Islet of Langerhans (tissue), 1 donor: ENCODE measurements around the gene PPP2R5C.

Source experiments
- FAIRE-seq: peaks from one replicate; lab custom pipeline; 2011; peaks lifted over from hg19 to GRCh38; lab: Jason Lieb, UNC

PPP2R5C gene

GRCh38 chr14:101843038-101843437 is 81.5 kb downstream of the PPP2R5C start:
- no peak for FAIRE-seq

DNA sequence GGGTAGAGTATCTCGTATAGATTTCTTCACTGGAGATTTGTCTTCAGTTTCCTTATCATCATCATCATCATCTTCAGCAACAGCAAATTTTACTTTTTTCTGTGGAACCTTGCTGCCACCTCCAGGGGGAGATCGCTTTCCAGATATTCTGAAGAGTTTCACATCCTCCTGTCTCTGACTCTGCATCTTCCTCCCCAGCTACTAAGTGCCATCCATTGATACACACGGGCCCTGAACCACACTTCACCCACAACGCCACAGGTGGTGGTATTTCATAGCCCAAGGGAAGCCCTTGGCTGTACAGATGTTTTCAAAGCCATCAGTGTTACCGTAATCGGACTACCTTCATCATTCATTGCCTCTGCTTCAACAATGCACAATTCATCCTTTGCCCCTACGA is 82.2 kb downstream of the PPP2R5C start:
- FAIRE-seq = no peak

DNA sequence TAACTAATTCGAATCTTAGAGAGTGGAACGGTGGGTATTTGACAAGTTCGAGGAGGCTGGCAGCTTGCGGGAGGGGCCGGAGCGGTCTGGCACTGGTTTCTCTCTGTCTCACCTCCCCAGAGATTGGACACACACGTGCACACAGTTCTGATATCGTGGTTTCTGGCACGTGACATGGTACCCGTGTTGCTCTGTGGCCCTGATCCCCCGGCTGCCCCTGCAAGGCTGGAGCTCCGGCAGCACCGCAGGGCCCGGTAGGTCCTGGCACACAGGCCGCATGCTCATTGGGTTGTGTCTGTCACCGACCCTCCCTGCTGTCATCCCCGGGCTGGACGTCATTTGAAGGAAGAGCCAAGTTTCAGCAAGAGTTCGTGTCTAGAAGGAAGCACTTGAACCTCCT is 82.7 kb downstream of the PPP2R5C start:
- no peak for FAIRE-seq

- no peak for FAIRE-seq
Observed at GRCh38 chr14:101844751-101845150, 83.2 kb downstream of the PPP2R5C start.

- no peak for FAIRE-seq
Observed at GRCh38 chr14:101845496-101845895, 84.0 kb downstream of the PPP2R5C start.

DNA sequence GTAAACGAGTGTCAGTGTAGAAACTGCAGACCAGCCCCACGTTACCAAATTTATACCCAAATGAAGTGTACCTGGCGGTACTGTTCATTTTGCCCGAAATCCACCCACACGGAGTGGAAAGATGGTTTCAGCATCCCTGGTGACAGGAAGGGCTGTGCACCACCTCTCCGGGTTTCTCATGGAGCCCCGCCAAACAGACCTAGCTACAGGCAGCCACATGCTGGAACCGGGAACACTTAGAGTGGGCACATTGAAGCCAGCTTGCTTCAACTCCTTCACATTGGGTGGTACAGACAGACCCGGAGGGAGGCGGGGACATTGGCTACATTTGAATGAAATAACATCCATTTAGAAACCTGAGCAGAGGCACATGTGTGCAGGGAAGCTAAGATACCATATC is 84.4 kb downstream of the PPP2R5C start:
- FAIRE-seq = no peak

- FAIRE-seq = no peak
Observed at GRCh38 chr14:101849125-101849524, 87.6 kb downstream of the PPP2R5C start.

DNA sequence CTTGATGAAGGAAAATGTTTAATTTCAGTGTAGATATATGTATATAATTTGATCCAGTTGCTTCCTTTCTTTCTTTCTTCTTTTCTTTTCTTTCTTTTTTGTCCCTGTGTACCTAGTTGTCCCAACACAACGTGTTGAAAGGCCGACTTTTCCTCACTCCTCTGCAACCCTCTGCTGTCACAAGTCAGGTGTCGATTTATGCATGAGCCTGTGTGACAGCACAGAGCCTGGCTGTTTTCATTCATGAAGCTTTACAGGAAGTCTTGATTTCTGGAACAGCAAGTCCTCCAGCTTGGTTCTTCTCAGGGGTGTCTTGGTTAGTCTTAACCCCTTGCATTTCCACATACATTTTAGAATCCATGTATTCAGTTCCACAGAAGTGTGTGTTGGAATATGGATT is 88.1 kb downstream of the PPP2R5C start:
- FAIRE-seq = no peak

DNA sequence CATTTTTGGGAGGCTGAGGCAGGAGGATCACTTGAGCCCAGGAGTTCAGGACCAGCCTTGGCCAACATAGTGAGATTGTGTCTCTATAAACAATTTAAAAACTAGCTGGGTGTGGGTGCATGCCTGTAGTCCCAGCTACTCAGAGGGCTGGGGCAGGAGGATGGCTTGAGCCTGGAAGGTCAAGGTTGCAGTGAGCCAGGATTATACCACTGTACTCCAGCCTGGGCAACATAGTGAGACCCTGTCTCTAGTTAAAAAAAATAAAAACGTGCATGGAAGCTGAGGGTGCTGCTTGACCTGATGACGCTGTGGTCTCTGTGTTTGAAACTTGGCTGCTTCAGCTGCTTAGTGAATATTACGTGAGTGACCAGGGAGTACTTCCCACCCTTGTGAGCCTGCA is 89.7 kb downstream of the PPP2R5C start:
- no peak for FAIRE-seq

DNA sequence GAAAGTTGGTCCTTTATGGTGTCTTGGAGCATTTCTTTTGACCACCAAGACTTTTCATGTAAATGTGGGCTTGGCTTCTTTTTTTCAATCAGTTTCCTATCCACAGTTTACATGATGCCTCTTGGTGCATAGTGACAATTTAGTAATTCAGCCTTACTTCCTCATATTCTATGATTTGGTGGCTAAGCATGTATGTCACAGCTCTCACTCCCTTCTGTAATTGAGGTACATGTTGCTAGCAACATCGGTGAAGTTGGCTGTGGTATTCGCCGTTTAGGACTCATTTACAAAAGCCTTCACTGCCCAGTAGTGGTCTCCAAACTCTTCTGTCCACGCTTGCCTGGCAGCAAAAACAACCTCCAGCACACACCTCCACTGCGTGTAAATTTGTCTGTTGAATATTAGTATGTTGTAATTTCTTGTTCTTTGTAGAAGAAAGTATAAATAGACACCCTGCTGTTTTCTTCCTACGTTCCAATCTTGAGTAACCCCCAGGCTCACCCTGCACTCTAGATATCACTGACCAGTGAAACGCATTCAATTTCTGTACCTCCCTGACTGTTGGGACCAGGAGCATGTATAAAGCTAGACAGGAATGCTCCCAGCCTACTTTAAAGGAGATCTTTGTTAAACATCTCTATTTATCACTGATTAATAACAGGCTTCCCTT is 90.4 kb downstream of the PPP2R5C start:
- no peak for FAIRE-seq

GRCh38 chr14:101852785-101853184 is 91.3 kb downstream of the PPP2R5C start:
- no peak for FAIRE-seq

- FAIRE-seq = no peak
Observed at GRCh38 chr14:101853455-101854018, 92.0 kb downstream of the PPP2R5C start.

GRCh38 chr14:101854366-101854765 is 92.9 kb downstream of the PPP2R5C start:
- FAIRE-seq = no peak

DNA sequence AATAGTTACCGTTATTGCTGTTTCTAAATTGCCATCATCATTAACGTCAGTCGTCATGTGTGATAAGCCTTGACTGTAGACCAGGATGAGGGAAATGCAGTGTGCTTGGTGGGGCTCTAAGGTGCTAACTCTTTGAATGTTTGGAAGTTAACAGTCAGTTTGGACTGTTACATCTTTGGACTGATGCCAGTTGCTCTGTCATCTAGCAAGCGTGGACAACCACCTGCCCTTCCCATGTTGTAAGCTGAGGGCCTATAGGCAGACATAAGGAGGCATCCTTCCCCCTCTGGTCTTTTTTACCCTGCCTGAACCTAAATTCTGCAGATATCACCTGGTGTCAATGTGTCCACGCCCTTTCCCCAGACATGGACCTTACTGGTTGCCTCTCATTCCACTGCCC is 94.4 kb downstream of the PPP2R5C start:
- FAIRE-seq = no peak

DNA sequence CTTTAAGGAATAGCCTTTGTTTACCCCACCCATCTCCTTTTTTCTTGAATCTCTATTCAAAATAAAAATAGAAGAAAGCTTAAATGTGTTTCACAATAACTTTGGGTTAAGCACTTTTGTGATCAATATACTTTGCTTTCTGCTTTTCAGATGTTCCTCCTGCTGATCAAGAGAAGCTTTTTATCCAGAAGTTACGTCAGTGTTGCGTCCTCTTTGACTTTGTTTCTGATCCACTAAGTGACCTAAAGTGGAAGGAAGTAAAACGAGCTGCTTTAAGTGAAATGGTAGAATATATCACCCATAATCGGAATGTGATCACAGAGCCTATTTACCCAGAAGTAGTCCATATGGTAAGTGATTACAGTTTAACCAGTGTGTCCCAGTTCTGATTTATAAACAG is 95.0 kb downstream of the PPP2R5C start:
- FAIRE-seq = no peak

GRCh38 chr14:101857226-101857625 is 95.7 kb downstream of the PPP2R5C start:
- FAIRE-seq = no peak

DNA sequence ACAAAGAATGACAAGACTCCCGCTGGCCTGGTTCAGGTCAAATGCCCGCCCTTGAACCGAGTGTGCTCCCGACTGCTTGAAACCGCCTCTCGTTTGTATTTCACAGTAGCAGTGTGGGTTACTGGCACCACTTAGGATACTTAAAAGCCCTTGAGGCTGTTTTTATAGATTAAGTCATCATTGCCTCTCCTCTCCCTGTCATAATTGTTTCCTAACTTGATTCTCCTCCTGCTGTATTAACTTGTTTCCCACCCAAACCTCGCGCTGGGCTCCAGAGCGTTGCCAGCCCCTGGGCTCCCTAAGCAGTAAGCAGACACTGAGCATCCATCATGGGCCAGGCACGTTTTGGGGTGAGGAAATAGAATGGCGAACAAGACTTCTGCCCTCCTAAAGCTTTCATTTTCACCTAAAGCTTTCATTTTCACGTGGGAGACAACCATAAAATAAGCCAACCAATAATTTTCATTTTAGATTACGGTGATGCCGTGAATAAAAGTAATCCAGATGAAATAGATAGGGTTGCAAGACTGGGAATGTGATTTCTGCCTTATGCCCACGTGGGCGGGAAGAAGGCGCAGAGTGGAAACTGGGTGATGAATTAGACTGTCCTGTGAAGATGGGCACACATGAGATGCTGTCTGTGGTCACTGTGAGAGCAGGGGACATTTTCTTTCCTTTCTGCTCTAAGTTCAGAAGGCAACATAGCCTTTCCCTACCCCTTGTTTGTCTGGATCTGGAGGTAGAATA is 97.5 kb downstream of the PPP2R5C start:
- FAIRE-seq = no peak

DNA sequence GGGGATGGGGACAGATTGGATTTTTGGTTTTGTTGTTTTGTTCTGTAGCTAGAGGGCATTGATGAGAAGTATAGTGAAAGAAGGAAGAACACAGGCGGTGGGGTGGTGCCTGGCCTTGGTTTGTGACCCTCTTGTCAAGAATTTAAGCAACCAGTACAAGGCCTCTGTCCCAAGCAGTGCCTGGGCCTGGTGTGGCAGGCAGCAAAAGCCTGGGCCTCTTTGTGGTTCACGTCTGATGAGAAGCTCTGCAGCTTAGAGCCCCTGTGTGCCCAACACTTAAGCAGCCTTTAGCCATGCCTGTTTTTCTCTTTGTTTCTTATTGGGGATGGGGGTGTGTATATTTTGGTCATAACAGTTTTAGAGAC is 98.0 kb downstream of the PPP2R5C start:
- FAIRE-seq = no peak

DNA sequence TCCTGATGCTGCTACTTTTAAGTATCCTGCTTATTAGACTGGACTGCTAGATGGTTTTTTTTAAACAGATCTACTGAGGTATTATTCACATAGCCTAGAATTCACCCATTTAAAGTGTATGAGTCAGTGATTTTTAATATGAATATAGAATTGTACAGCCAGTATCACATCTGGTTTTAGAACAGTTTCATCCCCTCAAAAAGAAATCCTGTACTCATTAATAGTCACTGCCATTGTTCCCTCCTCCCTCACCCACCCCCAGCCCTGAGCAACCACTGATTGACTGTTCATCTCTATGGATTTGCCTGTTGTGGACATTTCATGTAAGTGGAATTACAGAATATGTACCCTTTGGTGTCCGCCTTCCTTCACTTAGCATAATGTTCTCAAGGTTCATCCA is 98.4 kb downstream of the PPP2R5C start:
- no peak for FAIRE-seq

DNA sequence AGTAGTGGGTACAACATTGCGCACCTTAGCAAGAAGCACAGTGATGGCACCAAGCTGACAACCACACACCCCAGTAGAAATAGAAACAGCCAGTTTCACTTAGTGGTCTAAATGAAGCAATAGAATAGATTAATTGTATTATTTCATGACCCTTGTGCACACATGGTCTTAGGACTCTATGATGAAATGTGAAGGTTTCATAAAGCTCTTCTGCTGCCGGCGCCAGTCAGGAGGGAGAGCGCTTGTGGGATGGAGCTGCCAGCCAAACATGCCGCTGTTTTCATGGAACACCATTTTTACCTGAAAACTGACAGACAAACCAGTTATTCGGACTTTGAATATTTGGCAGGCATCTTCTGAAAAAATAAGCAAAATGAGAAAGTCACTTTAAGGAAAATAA is 100.0 kb downstream of the PPP2R5C start:
- no peak for FAIRE-seq

DNA sequence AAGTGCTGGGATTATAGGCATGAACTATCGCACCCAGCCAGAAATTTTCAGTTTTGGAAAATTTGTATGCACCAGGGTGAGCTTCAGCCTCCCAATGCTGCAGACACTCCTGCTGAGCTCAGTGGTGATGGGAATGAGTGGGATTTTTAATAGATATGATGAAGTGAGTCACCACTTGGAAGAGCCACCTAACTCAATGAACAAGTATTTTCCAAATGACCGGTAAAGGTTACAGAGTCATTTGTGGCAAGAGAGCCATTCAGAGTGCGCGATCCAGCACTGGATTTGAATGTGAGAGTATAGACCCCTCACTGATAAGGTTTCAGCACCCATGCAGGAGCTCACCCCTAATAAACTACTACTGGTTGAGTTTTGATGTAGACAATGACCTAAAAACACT is 100.7 kb downstream of the PPP2R5C start:
- FAIRE-seq = no peak

GRCh38 chr14:101862711-101863110 is 101.2 kb downstream of the PPP2R5C start:
- no peak for FAIRE-seq

GRCh38 chr14:101865288-101865687 is 103.8 kb downstream of the PPP2R5C start:
- FAIRE-seq = no peak

DNA sequence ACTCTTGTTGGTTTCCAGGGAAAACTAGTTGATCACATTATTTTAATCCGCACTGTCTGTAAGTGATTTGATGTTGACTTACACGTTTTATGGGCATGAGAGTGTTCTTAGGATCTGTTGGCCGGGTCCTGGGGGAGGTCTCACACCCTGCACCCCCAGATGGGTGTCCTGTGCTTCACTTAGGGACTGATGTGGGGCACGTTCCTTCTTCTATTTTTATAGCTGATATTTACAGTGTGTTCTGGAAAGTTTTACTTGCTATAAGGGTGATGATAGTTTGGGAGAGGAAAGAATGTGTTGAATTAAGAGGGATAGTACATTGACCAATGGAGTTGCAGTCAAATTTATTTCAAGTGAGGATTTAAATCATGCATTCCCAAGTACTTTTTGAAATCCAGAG is 106.3 kb downstream of the PPP2R5C start:
- no peak for FAIRE-seq
